H9 (cell line): ENCODE measurements around the gene KCNMA1. TPM values are rescaled to one million over a fixed set of nuclear protein-coding genes. Genes with fewer than 3 reads are reported as not detected.

Experiments
- DNase-seq: peaks from one replicate; pipeline ENCODE4 v3.0.0-alpha.2; 2017
- H2AFZ ChIP-seq: one replicate; pipeline ENCODE4 v1.6.1; 2013; ENCODE audit warnings: mild to moderate bottlenecking, low read length, control low read depth, moderate library complexity
- H2AK5ac ChIP-seq: 2 replicates; pipeline ENCODE4 v1.6.1; 2013; ENCODE audit warnings: low read length, control low read depth, mixed read lengths; ENCODE audit not compliant: insufficient read length
- H2BK120ac ChIP-seq: one replicate; pipeline ENCODE4 v1.6.1; 2013; ENCODE audit warnings: low read depth, mild to moderate bottlenecking, low read length, control low read depth, inconsistent platforms; ENCODE audit not compliant: poor library complexity, severe bottlenecking
- H2BK12ac ChIP-seq: 2 replicates; pipeline ENCODE4 v1.6.1; 2013; ENCODE audit warnings: low read length, control low read depth, mixed read lengths, low read depth; ENCODE audit not compliant: insufficient read length
- H2BK15ac ChIP-seq: 2 replicates; pipeline ENCODE4 v1.6.1; 2013; ENCODE audit warnings: low read depth, low read length, control low read depth
- H2BK20ac ChIP-seq: one replicate; pipeline ENCODE4 v1.6.1; 2013; ENCODE audit warnings: low read depth, mild to moderate bottlenecking, low read length, control low read depth, inconsistent platforms; ENCODE audit not compliant: poor library complexity, severe bottlenecking
- H2BK5ac ChIP-seq: 2 replicates; pipeline ENCODE4 v1.6.1; 2013; ENCODE audit warnings: low read length, control low read depth, mixed read lengths; ENCODE audit not compliant: insufficient read length
- H3K14ac ChIP-seq: 2 replicates; pipeline ENCODE4 v1.6.1; 2013; ENCODE audit warnings: low read length, control low read depth; ENCODE audit not compliant: insufficient read depth
- H3K18ac ChIP-seq: 2 replicates; pipeline ENCODE4 v1.6.1; 2013; ENCODE audit warnings: low read depth, mild to moderate bottlenecking, mixed read lengths, low read length, control low read depth; ENCODE audit not compliant: insufficient read length
- H3K23ac ChIP-seq: 2 replicates; pipeline ENCODE4 v1.6.1; 2013; ENCODE audit warnings: low read length, control low read depth, mixed read lengths, low read depth; ENCODE audit not compliant: insufficient read length
- H3K23me2 ChIP-seq: 2 replicates; pipeline ENCODE4 v1.6.1; 2013; ENCODE audit warnings: low read depth, mild to moderate bottlenecking, mixed read lengths, low read length, control low read depth; ENCODE audit not compliant: insufficient read length, poor library complexity, severe bottlenecking
- H3K27ac ChIP-seq: 2 replicates; pipeline ENCODE4 v1.5.1; 2013; ENCODE audit warnings: low read length, control low read depth, mixed read lengths, low read depth; ENCODE audit not compliant: insufficient read length
- H3K27me3 ChIP-seq: 2 replicates; pipeline ENCODE4 v1.6.1; 2013; ENCODE audit warnings: low read length, control low read depth, inconsistent platforms; ENCODE audit not compliant: insufficient read depth
- H3K4ac ChIP-seq: 2 replicates; pipeline ENCODE4 v1.6.1; 2013; ENCODE audit warnings: low read depth, mild to moderate bottlenecking, control low read depth, inconsistent platforms, low read length, moderate library complexity
- H3K4me1 ChIP-seq: 2 replicates; pipeline ENCODE4 v1.6.1; 2013; ENCODE audit warnings: low read length, control low read depth, inconsistent platforms; ENCODE audit not compliant: insufficient read depth
- H3K4me2 ChIP-seq: 2 replicates; pipeline ENCODE4 v1.6.1; 2013; ENCODE audit warnings: low read length, control low read depth, mixed read lengths; ENCODE audit not compliant: insufficient read length, insufficient read depth
- H3K56ac ChIP-seq: 2 replicates; pipeline ENCODE4 v1.6.1; 2013; ENCODE audit warnings: low read depth, mild to moderate bottlenecking, mixed read lengths, low read length, control low read depth; ENCODE audit not compliant: insufficient read length
- H3K79me1 ChIP-seq: 2 replicates; pipeline ENCODE4 v1.6.1; 2013; ENCODE audit warnings: low read depth, mild to moderate bottlenecking, moderate library complexity, low read length, control low read depth, inconsistent platforms; ENCODE audit not compliant: insufficient read depth, poor library complexity, severe bottlenecking
- H3K79me2 ChIP-seq: 2 replicates; pipeline ENCODE4 v1.6.1; 2013; ENCODE audit warnings: low read length, control low read depth, inconsistent platforms; ENCODE audit not compliant: insufficient read depth
- H3K9ac ChIP-seq: 2 replicates; pipeline ENCODE4 v1.6.1; 2013; ENCODE audit warnings: low read length, control low read depth, mixed read lengths; ENCODE audit not compliant: insufficient read length; ENCODE audit errors: extremely low read depth
- H3K9me3 ChIP-seq: one replicate; pipeline ENCODE4 v1.6.1; 2013; ENCODE audit warnings: low read depth, low read length, inconsistent platforms; ENCODE audit not compliant: control insufficient read depth
- H3T11ph ChIP-seq: one replicate; pipeline ENCODE4 v1.6.1; 2013; ENCODE audit warnings: mild to moderate bottlenecking, low read length, control low read depth, inconsistent platforms
- H4K20me1 ChIP-seq: one replicate; pipeline ENCODE4 v1.6.1; 2013; ENCODE audit not compliant: control insufficient read depth, insufficient read length, insufficient read depth
- H4K5ac ChIP-seq: 2 replicates; pipeline ENCODE4 v1.6.1; 2013; ENCODE audit warnings: low read depth, mild to moderate bottlenecking, mixed read lengths, low read length, control low read depth; ENCODE audit not compliant: insufficient read length
- H4K8ac ChIP-seq: replicated peaks from 2 replicates; pipeline ENCODE4 v1.6.1; 2013; ENCODE audit warnings: low read length, control low read depth, mixed read lengths, low read depth; ENCODE audit not compliant: insufficient read length
- H4K91ac ChIP-seq: 2 replicates; pipeline ENCODE4 v1.6.1; 2013; ENCODE audit warnings: low read depth, mild to moderate bottlenecking, moderate library complexity, mixed read lengths, low read length, control low read depth; ENCODE audit not compliant: insufficient read length
- H3K27ac Mint-ChIP-seq, 3 experiments: 2 replicates in 2 of 3; 3 replicates in 1 of 3; pipeline ENCODE4 v1.8.0; 2020 to 2021; ENCODE audit warnings: mixed read lengths in 3 of 3, mild to moderate bottlenecking in 1 of 3, moderate library complexity in 1 of 3
- H3K27me3 Mint-ChIP-seq: 2 replicates; pipeline ENCODE4 v1.8.0; 2021; ENCODE audit warnings: low read depth, mild to moderate bottlenecking, moderate library complexity, mixed read lengths
- H3K36me3 Mint-ChIP-seq, 3 experiments: 2 replicates in 2 of 3; 3 replicates in 1 of 3; pipeline ENCODE4 v1.8.0; 2020 to 2021; ENCODE audit warnings: low read depth in 3 of 3, mixed read lengths in 3 of 3; ENCODE audit not compliant: insufficient read depth in 1 of 3
- H3K4me1 Mint-ChIP-seq, 2 experiments: 2 replicates each; pipeline ENCODE4 v1.8.0; 2020; ENCODE audit warnings: mixed read lengths in 2 of 2
- H3K4me3 Mint-ChIP-seq, 2 experiments: 2 replicates in 1 of 2; 3 replicates in 1 of 2; pipeline ENCODE4 v1.8.0; 2020 to 2021; ENCODE audit warnings: mild to moderate bottlenecking in 2 of 2, mixed read lengths in 2 of 2, moderate library complexity in 1 of 2
- H3K9me3 Mint-ChIP-seq, 2 experiments: 2 replicates in 1 of 2; 3 replicates in 1 of 2; pipeline ENCODE4 v1.8.0; 2020; ENCODE audit warnings: mild to moderate bottlenecking in 2 of 2, mixed read lengths in 2 of 2, moderate library complexity in 1 of 2
- WGBS: extraction: QIAGEN DNeasy Blood & Tissue Kit; methylation state at CpG from one replicate; pipeline ENCODE4 v1.1.7; 2013; ENCODE audit warnings: missing lambda C conversion rate, low lambda C conversion rate, mixed read lengths; ENCODE audit not compliant: insufficient read length; ENCODE audit errors: extremely low coverage; 5-methylcytosine and 5-hydroxymethylcytosine counted together
- total RNA-seq: library from RNA; stranded (reverse); gene quantifications from 2 replicates; pipeline ENCODE4 v1.2.1, GENCODE V29; 2021
- TF ChIP-seq, protein P1 (sequence below): fragments of 200-600 bp; sonication (generic); conservative IDR thresholded peaks from 3 replicates; pipeline ENCODE4 v1.8.0; 2021; ENCODE audit warnings: antibody characterized with exemption, mild to moderate bottlenecking

KCNMA1 gene
- total RNA-seq, 1 experiment from 2014 or later: 2.0 TPM

DNA sequence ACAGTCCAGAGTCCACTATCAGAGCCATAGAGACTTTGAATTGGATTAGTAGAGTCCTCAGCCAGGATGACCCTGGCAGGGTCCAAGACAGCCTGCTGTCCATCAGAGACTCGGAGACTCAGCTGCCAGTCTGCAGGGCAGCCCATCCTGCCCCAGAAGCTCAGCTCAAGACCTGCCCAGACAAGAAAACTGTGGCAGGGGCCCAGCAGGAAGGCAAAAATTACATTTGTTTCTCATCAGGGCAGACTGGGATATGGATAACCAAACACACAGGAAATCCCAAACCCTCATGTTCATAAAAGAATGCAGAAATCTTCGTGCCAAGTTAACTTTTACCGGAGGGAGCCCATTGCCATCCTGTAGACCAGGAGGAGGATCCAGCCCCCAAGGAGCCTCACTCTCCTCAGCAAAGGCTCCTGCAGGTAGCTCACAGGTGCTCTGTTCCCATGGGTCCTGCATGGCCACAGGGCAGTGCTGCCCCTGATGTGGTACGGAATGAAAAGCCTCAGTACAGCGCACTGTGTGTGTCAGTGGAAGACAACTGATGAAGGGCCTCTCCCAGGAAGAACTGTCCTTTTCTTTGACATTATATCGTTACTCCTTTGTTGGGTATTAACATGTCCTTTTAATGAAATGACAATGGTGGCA lies 222.2 kb downstream of the KCNMA1 start:
- H3K27ac ChIP-seq: no peak overlapping the region
- H3K27ac Mint-ChIP-seq: peak overlapping the region in 1 of 3 experiments; percentile 44; a peak in 1 of 7 replicates
- H3K4me1 ChIP-seq: no peaks in the 10 kb centered on the region

More for the DNA sequence above, 222.2 kb downstream of the KCNMA1 start:
- Histone ChIP-seq H4K5ac (no peak overlapping the region), H2BK20ac (no peak overlapping the region), H3T11ph (no peak overlapping the region), H3K14ac (no peak overlapping the region), H3K79me2 (no peaks in the 10 kb centered on the region), H4K91ac (no peak overlapping the region), H3K27me3 (no peaks in the 10 kb centered on the region), H3K9me3 (no peaks in the 10 kb centered on the region), H2BK15ac (no peak overlapping the region), H2BK12ac (no peak overlapping the region), H3K4me2 (no peak overlapping the region), H2BK5ac (no peak overlapping the region), H3K56ac (no peak overlapping the region), H2BK120ac (no peak overlapping the region), H3K4ac (no peak overlapping the region), H3K18ac (no peak overlapping the region), H3K23ac (no peak overlapping the region), H3K23me2 (no peaks in the 10 kb centered on the region), H3K79me1 (no peaks in the 10 kb centered on the region), H2AK5ac (no peak overlapping the region), H3K9ac (no peak overlapping the region), H4K20me1 (no peaks in the 10 kb centered on the region), H4K8ac (no peak overlapping the region), H2AFZ (no peak overlapping the region)
- TF ChIP-seq, protein P1, sequence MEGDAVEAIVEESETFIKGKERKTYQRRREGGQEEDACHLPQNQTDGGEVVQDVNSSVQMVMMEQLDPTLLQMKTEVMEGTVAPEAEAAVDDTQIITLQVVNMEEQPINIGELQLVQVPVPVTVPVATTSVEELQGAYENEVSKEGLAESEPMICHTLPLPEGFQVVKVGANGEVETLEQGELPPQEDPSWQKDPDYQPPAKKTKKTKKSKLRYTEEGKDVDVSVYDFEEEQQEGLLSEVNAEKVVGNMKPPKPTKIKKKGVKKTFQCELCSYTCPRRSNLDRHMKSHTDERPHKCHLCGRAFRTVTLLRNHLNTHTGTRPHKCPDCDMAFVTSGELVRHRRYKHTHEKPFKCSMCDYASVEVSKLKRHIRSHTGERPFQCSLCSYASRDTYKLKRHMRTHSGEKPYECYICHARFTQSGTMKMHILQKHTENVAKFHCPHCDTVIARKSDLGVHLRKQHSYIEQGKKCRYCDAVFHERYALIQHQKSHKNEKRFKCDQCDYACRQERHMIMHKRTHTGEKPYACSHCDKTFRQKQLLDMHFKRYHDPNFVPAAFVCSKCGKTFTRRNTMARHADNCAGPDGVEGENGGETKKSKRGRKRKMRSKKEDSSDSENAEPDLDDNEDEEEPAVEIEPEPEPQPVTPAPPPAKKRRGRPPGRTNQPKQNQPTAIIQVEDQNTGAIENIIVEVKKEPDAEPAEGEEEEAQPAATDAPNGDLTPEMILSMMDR: no peak
- H3K27me3 Mint-ChIP-seq: peaks cover 6% of the 10 kb centered on the region
- no peaks in the 10 kb centered on the region for H3K36me3 Mint-ChIP-seq
- no peaks in the 10 kb centered on the region; a peak in 1 of 5 replicates for H3K9me3 Mint-ChIP-seq
- WGBS: no CpG with 5 or more reads among the region's 6 CpGs
- DNase-seq: no peak
- no peak overlapping the region for H3K4me3 Mint-ChIP-seq
- peaks cover 2 to 5% of the 10 kb centered on the region in 2 experiments; a peak in 2 of 4 replicates for H3K4me1 Mint-ChIP-seq
